CD4-positive, alpha-beta T cell treated with Interleukin-17A for 4 hours (primary cell): ENCODE data around the gene LENG8.
"Not testable (repeated sequence)": the region's sequence is repeated elsewhere in the genome, so short reads cannot be mapped to it uniquely, and the experiment has no call there.

ENCODE experiments used
- DNase-seq: peaks from one replicate; pipeline ENCODE4 v3.0.0-alpha.2; 2020; ENCODE audit warnings: mixed read lengths

LENG8 gene

GRCh38 chr19:54485851-54486250, 36.9 kb downstream of the LENG8 start:
- no peak for DNase-seq

- DNase-seq: no peak
Measured at GRCh38 chr19:54489341-54489740, 40.3 kb downstream of the LENG8 start.

GRCh38 chr19:54489766-54490165, 40.8 kb downstream of the LENG8 start:
- DNase-seq: no peak

GRCh38 chr19:54492568-54492967, 43.6 kb downstream of the LENG8 start:
- no peak for DNase-seq

- not testable (repeated sequence) for DNase-seq
Measured at GRCh38 chr19:54493056-54493455, 44.1 kb downstream of the LENG8 start.

- no peak for DNase-seq
Measured at GRCh38 chr19:54493967-54494585, 45.1 kb downstream of the LENG8 start.

GRCh38 chr19:54495284-54495683, 46.3 kb downstream of the LENG8 start:
- not testable (repeated sequence) for DNase-seq

- DNase-seq: not testable (repeated sequence)
Measured at GRCh38 chr19:54497747-54498450, 48.9 kb downstream of the LENG8 start.

- DNase-seq: not testable (repeated sequence)
Measured at GRCh38 chr19:54498451-54498772, 49.4 kb downstream of the LENG8 start.

- peak; percentile 10 for DNase-seq
Measured at GRCh38 chr19:54502518-54503048, 53.6 kb downstream of the LENG8 start, which contains the start of gene LAIR2. LAIR2 (plus strand) TSS chr19:54502831; CDS start chr19:54502919, 88 bp downstream.

GRCh38 chr19:54505542-54505941, 56.5 kb downstream of the LENG8 start:
- DNase-seq: not testable (repeated sequence)

- no peak for DNase-seq
Measured at GRCh38 chr19:54506079-54506478, 57.1 kb downstream of the LENG8 start.

GRCh38 chr19:54507038-54507717, 58.2 kb downstream of the LENG8 start:
- not testable (repeated sequence) for DNase-seq

- DNase-seq: no peak
Measured at GRCh38 chr19:54507824-54508223, 58.8 kb downstream of the LENG8 start.

GRCh38 chr19:54508487-54508886, 59.5 kb downstream of the LENG8 start:
- DNase-seq: not testable (repeated sequence)

GRCh38 chr19:54509200-54509940, 60.4 kb downstream of the LENG8 start:
- not testable (repeated sequence) for DNase-seq
